GM19463 (cell line): ENCODE measurements around the gene CDA.

ENCODE experiments used
- ATAC-seq: cut with Tn5 transposase; IDR thresholded peaks from one replicate; pipeline ENCODE4 v1.9.1; 2021; ENCODE audit warnings: mild to moderate bottlenecking, moderate library complexity; ENCODE audit not compliant: unreplicated experiment

Gene CDA

GRCh38 chr1:20588634-20589225 is at the start of gene CDA:
TSS of gene CDA (plus strand) at chr1:20589097. CDS start at chr1:20589130, 33 bp downstream.
- no peak for ATAC-seq

GRCh38 chr1:20540281-20540680 is 48.6 kb upstream of the CDA start:
- no peak for ATAC-seq

GRCh38 chr1:20546637-20547036 is 42.3 kb upstream of the CDA start:
- no peak for ATAC-seq

- ATAC-seq: no peak
Measured at GRCh38 chr1:20551161-20551560, 37.7 kb upstream of the CDA start.

DNA sequence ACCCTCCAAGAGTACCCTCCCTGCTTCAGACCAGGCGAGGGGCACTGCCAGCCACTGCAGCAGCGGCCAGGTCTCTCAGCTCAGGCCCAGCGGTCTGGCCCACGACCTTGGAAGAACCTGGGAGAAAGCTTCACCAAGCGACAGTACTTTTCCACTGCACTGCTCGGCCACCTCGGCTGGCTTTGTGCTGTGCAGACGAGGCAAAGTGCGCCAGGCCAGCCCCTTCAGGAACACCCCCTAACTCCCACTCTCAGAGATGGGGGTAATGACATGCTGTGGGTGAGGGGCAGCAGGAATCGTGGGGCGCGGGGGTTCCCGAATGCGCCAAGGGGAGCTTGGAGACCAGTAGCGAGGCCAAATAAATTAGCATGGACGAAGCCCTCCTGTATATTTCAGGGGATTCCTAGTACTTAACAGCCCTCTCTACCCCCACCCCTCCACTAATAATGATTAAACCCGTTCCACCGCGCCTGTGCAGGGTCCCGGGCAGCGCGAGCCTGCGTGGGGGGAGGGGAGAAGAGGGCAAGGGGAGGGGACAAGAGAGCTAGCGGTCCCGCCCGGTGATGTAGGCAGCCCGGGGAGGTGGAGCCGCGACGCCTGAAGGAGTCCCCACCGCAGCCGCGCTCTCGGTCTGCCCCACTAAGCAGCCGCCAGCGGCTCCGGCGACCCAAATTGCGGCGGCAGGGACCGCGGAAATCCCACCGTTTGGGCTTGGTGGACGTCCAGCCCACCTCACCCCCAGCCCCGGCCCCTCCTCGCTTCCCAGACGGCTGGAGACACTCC is 36.8 kb upstream of the CDA start, which contains the start of gene FAM43B:
FAM43B (plus strand) TSS at position 629 of the 783 bp plus-strand sequence. CDS start 401 bp downstream, outside the sequence.
- ATAC-seq: no peak

DNA sequence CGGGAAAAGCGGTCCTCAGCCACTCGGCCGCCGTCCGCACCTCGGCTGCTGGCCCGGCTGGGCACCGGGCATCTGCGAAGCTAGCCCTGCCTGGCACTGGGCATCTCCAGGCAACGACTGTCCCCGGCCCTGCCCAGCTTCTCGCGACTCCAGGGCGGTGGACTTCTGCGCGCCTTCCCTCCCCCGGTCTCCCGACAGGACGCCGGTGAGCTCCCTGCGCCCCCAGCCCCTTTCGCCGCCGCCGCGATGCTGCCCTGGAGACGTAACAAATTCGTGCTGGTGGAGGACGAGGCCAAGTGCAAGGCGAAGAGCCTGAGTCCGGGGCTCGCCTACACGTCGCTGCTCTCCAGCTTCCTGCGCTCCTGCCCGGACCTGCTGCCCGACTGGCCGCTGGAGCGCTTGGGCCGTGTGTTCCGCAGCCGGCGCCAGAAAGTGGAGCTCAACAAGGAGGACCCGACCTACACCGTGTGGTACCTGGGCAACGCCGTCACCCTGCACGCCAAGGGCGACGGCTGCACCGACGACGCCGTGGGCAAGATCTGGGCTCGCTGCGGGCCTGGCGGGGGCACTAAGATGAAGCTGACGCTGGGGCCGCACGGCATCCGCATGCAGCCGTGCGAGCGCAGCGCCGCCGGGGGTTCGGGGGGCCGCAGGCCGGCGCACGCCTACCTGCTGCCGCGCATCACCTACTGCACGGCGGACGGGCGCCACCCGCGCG is 36.0 kb upstream of the CDA start:
- ATAC-seq: no peak

- ATAC-seq: no peak
Measured at GRCh38 chr1:20555025-20555757, 33.7 kb upstream of the CDA start.

DNA sequence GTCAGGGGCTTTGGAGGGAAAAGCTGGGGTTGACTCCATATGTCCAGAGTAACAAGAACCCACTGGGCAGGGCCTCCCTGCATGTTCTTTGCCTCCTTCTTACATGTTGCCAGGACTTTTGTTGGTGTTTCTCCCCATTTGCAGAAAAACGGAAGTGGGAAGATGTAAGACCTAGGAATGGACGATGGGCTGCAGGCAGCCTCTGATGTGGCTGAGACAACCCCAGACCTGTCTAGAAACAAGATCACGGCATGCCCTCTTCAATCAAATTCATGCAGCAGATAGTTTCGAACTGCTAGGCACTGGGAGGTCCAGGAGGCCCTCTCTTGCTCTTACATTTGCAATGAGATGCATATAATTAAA is 33.2 kb upstream of the CDA start:
- ATAC-seq: no peak

DNA sequence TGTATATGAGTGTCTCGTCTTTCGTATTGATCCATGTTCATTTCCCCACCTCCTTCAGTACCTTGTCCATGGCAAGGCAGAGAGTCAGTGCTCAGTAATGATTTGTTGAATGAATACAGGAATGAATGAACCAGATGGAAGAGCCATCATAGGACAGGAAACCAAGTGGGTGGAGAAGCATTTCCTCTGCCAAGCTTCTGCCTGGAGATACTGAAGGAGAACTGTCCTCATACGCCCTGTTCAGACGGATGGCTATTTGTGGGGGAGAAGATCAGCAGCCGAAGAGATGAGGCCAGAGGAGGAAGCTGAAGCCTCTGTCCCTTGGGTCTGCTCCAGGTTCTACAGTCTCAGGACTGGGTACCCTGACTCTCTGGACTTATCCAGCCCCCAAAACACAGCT is 30.7 kb upstream of the CDA start:
- ATAC-seq: no peak

DNA sequence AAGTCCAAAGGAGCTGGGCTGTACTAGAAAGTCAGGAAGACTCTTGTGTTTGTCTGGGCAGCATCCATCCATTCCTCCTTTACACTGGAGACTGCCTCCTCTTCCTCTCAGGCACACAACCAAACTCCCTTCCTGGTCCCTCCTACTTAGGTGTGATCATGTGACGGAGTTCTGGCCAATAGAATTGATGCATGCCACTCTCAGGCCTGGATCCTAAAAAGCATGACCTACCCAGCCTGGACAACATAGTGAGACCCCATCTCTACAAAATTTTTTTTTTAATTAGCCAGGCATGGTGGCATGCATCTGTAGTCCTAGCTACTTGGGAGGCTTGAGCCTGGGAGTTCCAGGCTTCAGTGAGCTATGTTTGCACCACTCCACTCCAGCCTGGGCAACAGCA is 27.9 kb upstream of the CDA start:
- no peak for ATAC-seq

- ATAC-seq: no peak
Measured at GRCh38 chr1:20565234-20565633, 23.7 kb upstream of the CDA start.

DNA sequence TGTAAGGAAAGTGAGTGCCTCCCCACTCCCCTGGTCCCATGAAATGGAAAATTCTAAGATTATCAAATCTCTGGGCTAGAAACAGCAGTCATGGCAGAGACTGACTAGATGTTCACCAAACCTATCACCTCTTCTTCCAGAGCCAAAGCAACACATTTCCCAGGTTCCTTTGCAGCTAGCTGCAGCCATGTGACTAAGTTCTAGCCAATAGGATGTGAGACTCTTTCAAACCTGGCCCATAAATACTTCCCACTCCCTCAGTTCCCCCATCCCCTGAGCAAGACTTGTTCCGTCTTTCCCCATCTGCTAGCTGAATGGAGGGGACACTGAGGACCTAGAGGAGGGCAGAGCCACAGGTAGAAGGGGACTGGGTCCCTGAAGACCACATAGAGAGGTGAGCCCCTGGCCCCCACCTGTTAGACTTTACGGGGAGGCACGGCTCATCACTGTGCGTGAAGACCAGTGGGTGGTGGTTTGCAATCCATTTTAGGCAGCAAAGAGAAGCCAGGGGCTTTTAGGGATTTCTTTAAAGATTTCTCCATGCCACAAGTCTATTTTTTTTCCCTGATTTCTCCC is 19.3 kb upstream of the CDA start:
- ATAC-seq: no peak

DNA sequence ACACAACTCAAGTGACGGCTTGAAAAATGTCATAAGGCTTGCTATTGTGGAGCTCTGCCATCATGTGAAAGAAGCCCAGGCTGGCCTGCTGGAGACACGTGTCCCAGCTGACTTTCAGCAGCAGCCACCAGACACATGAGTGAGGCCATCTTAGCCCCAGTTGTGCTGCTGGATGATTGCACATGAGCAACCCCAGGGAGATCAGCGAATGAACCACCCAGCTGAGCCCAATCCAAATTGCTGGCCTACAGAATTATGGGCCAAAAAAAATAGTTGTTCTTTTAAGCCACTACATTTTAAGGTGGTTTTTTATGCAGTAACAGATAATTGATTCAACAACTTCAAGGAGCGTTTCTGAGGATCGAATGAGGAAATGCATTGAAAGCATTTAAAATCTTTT is 17.5 kb upstream of the CDA start:
- no peak for ATAC-seq

- no peak for ATAC-seq
Measured at GRCh38 chr1:20573987-20574386, 14.9 kb upstream of the CDA start.

GRCh38 chr1:20574686-20575540 is 14.0 kb upstream of the CDA start:
- no peak for ATAC-seq

DNA sequence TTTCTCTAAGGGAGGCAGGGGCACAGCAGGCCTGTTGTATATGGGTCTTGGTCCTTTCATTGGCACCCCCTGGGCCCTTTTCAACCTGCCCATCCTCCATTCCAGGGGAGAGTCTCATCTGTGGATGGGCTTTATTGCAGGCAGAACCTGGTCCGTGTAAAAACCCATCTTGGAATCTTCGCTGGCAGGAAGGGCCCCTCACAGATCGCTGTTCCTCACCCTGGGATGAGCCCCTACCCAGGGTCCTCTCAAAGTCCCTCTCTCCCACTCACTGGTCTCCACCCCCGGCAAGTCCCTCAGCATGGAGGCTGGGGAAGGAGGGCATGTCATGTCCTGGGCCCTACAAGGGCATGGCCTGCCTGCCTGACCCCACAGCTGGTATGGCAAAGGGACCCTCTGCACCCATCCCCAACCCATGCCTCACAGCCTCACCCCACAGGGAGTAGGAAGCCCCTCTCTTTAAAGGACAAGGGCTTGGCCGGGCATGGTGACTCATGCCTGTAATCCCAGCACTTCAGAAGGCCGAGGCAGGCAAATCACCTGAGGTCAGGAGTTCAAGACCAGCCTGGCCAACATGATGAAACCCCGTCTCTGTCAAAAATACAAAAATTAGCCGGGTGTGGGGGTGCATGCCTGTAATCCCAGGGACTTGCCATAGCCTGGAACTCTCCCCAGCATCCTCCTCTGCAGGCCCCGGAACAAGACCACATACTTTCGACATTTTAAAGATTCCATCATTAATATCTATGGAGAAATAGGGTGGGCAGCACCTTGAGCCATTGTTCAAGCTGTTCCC is 13.2 kb upstream of the CDA start:
- no peak for ATAC-seq

DNA sequence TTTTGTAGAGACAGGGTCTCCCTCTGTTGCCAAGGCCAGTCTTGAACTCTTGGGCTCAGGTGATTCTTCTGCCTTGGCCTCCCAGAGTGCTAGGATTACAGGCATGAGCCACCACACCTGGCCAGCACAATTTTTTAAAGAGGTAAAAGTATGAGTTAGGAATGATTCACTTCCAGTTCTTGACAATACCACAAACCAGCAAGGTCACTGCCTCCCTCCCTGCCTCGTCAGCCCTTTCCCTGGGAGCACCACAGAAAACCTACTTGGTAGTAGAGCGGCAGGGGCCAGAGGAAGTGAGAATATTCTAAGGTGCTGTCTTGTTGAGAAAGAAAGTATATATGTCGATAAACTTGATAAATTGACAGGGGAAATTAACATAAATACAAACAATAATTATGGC is 10.8 kb upstream of the CDA start:
- ATAC-seq: no peak

DNA sequence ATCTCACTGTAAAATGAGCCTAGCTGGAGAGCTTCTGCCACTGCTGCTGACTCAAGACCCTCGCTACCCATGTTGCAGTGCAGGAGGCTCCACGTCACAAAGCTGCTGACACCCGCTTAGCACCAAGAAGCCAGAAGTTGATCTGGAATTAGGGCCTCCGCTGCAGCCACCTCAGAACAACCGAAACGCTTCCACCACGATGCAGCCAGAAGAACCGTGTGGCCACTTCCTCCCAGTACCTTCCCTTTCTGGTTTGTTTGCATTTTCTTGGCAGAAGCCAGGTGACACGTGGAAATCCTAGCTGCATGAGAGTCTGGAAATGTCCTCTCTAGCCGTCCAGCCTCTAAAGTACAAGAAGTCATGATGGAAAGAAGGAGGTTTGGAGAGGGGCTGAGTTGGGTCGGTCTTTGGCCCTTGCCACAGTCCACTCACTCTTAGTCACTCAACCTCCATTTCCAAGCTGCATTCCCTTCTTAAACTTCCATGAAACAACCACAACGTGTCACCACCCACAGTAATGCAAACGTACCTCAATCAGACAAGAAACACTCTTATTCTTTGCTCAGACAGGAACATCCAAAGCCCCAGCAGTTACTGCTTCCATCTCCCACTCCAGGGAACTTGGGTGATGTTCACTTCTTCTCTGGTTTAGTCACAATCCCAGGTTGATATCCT is 10.0 kb upstream of the CDA start:
- ATAC-seq: no peak

DNA sequence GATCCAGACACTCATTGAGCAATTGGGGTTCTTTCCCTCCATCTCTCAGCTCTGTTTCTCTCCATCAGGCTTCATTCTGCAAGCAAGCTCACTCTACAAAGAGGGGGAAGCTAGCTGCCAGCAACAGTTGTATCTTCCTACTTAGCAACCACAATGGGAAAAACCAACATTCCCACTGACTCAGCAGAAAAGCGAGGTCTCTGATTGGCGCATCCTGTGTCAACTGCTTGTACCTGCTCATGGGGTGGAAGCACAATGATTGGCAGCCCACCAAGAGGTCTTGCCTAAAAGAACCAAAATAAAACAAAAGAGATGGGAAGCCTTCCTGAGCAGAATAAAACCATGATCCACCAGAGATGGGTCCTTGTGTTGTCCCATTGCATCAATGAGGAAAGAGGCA is 4.0 kb upstream of the CDA start:
- ATAC-seq: no peak
